Kidney glomerular epithelial cell (primary cell): ENCODE results near the gene HMMR.

ENCODE experiments used
- DNase-seq: peaks from one replicate; lab custom pipeline; 2025; lab: John Stamatoyannopoulos, UW

The HMMR gene

GRCh38 chr5:163459462-163459818, 992 bp upstream of the HMMR start:
- DNase-seq = peak; percentile 41

GRCh38 chr5:163459819-163460561, 442 bp upstream of the HMMR start, which contains the start of gene NUDCD2:
Gene NUDCD2, minus strand, starts transcription at chr5:163460102. Its CDS starts 52 bp downstream, at chr5:163460050.
- DNase-seq = peak; percentile 97

GRCh38 chr5:163463063-163463435, 2.6 kb downstream of the HMMR start:
- no peak for DNase-seq

GRCh38 chr5:163467682-163468081, 7.2 kb downstream of the HMMR start:
- no peak for DNase-seq

GRCh38 chr5:163473635-163474243, 13.3 kb downstream of the HMMR start:
- peak; percentile 13 for DNase-seq

GRCh38 chr5:163475411-163475810, 15.0 kb downstream of the HMMR start:
- DNase-seq = no peak

GRCh38 chr5:163478126-163478981, 17.9 kb downstream of the HMMR start:
- DNase-seq = no peak

- no peak for DNase-seq
These were observed 18.5 kb downstream of the HMMR start for GRCh38 chr5:163478982-163479271.

- DNase-seq = no peak
These were observed 28.8 kb downstream of the HMMR start for GRCh38 chr5:163489055-163489744.

- no peak for DNase-seq
These were observed 29.3 kb downstream of the HMMR start for GRCh38 chr5:163489745-163490075.

- DNase-seq = peak; percentile 81
These were observed 35.9 kb downstream of the HMMR start for GRCh38 chr5:163496286-163496685.

GRCh38 chr5:163497315-163497714, 36.9 kb downstream of the HMMR start:
- DNase-seq = no peak

- DNase-seq = peak; percentile 56
These were observed 38.5 kb downstream of the HMMR start for GRCh38 chr5:163498886-163499285.

GRCh38 chr5:163502521-163502920, 42.1 kb downstream of the HMMR start:
- no peak for DNase-seq

GRCh38 chr5:163503106-163504078, 43.0 kb downstream of the HMMR start:
- peak; percentile 70 for DNase-seq

- DNase-seq = peak; percentile 28
These were observed 43.9 kb downstream of the HMMR start for GRCh38 chr5:163504079-163504931.

GRCh38 chr5:163505049-163505367, 44.6 kb downstream of the HMMR start:
- no peak for DNase-seq

GRCh38 chr5:163505368-163506094, 45.1 kb downstream of the HMMR start, which contains the start of gene MAT2B:
Gene MAT2B, plus strand, starts transcription at chr5:163505619. Its CDS starts 68 bp downstream, at chr5:163505687.
- peak; percentile 92 for DNase-seq

- DNase-seq = no peak
These were observed 45.6 kb downstream of the HMMR start for GRCh38 chr5:163506095-163506457.

GRCh38 chr5:163506726-163507125, 46.3 kb downstream of the HMMR start:
- DNase-seq = peak; percentile 36
